NCI-H2227 (cell line): ENCODE data around the gene AK5.

Experiments used
- DNase-seq: peaks from one replicate; lab custom pipeline; 2025; ENCODE audit not compliant: unreplicated experiment; lab: John Stamatoyannopoulos, UW

The AK5 gene

GRCh38 chr1:77348549-77348948 lies 66.7 kb downstream of the AK5 start:
- DNase-seq: no peak

DNA sequence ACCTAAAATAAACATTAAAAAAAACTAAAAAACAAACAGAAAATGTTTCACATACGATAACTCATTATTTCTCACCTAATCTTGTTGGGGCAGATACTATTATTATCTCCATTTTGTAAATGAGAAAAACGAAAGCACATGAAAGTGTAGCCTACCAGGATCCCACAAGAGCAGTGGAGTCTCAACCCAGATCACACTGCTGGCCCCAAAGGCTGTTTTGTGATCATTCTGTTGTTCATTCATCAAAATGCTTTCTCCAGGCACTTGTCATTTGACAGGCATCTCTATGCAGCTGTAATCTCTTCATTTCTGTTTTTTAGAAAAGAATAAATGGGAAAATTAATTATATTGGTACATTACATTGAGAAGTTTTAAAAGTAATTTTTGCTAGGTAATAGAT lies 67.5 kb downstream of the AK5 start:
- no peak for DNase-seq

GRCh38 chr1:77350012-77350770 lies 68.4 kb downstream of the AK5 start:
- no peak for DNase-seq

DNA sequence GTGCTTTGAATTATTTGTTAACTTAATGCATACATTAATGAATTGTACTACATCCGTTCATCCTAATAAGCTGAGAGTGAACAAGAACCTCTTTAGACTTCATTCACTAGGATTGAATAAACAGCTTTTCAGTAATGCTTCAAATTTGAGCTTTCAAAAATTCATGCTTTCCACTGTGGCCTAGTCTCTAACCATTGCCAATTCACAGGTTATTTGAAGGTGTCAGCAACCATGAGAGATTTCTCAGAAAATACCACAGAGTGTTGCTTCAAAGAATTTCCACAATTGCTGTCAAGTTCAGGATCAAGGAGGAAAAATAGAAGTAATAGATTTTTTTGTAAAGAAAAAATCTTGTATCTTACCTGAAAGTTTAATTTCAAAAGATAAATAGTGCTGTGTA lies 72.7 kb downstream of the AK5 start:
- no peak for DNase-seq

- DNase-seq: no peak
Observed at GRCh38 chr1:77355010-77355409, 73.2 kb downstream of the AK5 start.

DNA sequence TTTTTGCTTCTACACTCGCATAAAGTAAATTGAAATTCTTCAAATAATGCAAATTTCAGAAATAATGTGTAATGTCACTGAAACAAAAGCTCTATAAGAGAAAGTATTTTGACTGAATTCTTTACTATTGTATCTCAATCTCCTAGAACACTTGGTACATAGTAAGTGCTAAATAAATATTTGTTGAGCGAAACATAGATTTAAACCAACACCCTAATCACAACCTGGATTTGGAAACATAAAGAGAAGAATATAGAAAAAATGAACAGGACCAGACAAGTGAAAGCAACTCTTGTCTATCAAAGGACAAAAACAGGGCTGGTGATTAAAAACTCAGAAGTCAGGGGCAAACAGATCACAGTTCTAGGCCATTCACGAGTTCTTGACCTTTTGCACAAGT lies 74.3 kb downstream of the AK5 start:
- no peak for DNase-seq

- no peak for DNase-seq
Observed at GRCh38 chr1:77360256-77360655, 78.4 kb downstream of the AK5 start.

DNA sequence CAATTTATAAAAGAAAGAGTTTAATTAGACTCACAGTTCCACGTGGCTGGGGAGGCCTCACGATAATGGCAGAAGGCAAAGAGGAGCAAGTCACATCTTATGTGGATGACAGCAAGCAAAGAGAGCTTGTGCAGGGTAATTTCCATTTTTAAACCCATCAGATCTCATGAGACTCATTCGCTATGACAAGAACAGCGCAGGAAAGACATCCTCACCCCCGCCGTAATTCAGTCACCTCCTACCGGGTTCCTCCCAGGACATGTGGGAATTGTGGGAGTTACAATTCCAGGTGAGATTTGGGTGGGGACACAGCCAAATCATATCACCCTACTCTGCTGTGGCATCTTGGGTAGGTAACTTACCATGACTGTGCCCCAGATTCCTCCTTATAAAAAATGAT lies 79.8 kb downstream of the AK5 start:
- DNase-seq: no peak

- DNase-seq: no peak
Observed at GRCh38 chr1:77370161-77370560, 88.3 kb downstream of the AK5 start.

DNA sequence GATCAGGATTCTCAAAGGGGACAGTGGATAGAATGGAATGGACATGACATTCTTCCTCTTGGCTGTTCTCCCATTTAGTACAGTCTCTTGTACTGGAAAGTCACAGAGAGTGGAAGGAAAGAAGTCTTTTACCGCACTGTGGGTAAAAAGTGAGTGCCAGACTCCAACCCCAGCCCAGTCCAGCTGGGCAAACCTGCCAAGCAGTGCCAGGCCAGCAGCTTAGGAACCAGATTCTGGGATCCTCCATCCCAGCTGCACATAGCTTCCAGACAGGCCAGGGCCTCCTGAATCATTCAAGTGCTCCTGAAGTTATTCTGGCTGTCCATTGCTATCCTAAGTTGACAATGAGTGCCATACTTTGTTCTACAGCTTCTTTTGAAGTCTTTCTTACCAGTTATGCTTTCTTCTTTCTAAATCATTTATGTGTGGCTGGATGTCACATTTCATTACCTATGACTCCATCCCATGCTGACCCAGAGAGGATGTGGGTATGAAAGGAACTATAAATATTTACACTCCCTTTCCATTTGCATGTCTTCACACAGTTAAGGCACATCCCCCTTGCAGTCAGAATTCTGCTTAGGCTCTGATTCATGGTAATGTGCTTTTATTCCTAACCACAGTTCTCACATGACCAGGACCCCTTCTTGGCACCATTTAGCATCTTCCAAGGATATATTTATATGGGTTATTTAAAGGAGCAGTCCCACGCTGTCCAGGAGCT lies 88.9 kb downstream of the AK5 start:
- DNase-seq: no peak

GRCh38 chr1:77371396-77371795 lies 89.6 kb downstream of the AK5 start:
- no peak for DNase-seq

- no peak for DNase-seq
Observed at GRCh38 chr1:77373702-77374101, 91.9 kb downstream of the AK5 start.

- DNase-seq: no peak
Observed at GRCh38 chr1:77375541-77375940, 93.7 kb downstream of the AK5 start.

DNA sequence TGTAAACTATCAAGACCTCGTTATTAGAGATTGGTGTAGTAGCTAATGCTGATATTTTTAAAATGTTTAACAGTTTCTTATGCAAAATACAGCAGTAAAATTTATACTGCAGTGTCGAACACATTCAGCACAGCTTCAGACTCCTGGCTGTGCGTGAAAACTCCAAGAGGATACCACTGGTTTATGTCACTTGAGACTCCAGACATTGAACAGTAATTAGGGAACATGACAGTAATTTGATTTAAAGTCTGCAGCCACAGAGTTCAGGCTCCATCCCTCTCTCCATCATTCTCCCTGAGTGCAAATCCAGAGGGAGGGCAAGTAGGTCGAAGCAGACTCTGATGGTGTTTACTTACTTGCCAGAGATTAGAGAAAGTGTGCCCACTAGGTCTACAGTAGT lies 94.2 kb downstream of the AK5 start:
- DNase-seq: peak; percentile 71

GRCh38 chr1:77378723-77379535 lies 97.1 kb downstream of the AK5 start:
- peak; percentile 54 for DNase-seq

- no peak for DNase-seq
Observed at GRCh38 chr1:77382366-77382765, 100.5 kb downstream of the AK5 start.

GRCh38 chr1:77383236-77383635 lies 101.4 kb downstream of the AK5 start:
- no peak for DNase-seq

DNA sequence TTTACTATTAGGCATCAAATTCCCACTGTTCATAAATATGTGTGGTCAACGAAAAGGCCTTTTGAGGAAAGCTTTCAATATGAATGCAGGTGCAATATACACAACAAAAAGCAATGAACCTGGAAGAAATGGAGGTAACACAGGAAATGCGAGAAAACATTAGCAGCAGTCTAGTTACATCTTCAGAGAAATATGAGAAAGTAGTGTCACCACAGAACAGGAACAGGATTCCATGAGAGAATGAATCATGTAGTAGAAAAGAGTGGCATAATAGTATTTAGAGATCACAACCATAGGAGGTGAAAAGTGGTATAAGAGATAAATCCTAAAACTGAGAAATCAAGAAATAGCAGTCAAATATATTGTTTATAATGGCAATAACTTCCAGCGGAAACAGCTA lies 103.7 kb downstream of the AK5 start:
- DNase-seq: no peak

DNA sequence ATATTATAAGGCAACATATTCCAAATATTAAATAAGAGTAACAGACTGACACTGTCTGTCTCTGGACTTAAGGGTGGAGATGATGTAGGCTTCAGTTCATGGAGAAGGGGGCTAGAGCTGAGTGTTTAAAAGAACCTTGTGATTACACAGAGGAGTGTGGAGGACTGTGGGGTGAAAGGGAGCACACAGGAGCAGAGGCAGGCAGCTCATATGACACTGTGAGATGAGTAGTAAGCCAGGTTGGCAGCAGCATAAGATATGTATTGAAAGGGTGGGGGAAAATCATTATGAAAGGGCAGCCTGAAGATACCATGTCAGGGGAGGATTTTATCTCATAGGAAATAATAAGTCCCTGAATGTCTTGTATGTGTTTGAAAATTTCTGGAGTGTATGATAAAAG lies 104.5 kb downstream of the AK5 start:
- no peak for DNase-seq

DNA sequence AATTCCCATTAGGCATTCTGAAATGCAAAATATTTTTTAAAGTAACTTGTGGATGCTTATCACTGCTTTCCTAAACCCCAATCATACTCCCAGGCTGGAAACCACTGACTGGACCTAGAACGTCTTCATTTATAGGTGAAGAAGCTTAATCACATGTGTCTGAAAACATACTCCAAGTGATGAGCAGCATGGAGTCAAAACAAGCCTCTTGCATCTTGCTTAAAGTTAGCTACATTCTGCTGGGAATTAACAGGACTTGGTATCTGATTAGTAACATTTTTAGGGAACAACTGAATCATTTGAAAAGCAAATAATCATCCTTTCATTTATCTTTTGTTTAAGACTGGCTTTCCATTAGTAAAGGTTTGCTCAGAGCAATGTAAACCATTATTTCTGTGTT lies 105.7 kb downstream of the AK5 start:
- no peak for DNase-seq

DNA sequence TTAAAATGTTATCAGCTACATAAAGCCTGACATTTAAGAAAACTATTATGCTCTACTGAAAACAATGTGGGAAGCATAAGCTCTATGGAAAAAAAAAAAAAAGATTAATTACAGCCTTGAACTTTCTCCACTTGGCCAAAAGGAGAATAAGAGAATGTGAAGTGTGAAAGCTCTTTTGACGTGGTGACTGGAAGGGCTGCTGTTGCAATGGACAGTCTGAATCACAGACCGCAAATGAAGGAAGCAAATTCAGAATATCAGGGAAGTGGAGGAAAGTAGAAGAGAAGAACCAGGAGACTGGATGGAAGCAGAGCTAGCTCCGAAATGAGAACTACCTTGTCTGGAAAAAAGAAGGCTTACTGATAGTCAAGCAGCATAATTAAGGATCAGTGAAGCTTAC lies 106.8 kb downstream of the AK5 start:
- no peak for DNase-seq

- no peak for DNase-seq
Observed at GRCh38 chr1:77392486-77392885, 110.7 kb downstream of the AK5 start.
